ENCODE data around the gene ATG12. TPM values are rescaled to one million over a fixed set of nuclear protein-coding genes. Genes with fewer than 3 reads are reported as not detected.

Gene ATG12
- total RNA-seq, 1 donor from 2014 or later = 49.9 TPM

DNA sequence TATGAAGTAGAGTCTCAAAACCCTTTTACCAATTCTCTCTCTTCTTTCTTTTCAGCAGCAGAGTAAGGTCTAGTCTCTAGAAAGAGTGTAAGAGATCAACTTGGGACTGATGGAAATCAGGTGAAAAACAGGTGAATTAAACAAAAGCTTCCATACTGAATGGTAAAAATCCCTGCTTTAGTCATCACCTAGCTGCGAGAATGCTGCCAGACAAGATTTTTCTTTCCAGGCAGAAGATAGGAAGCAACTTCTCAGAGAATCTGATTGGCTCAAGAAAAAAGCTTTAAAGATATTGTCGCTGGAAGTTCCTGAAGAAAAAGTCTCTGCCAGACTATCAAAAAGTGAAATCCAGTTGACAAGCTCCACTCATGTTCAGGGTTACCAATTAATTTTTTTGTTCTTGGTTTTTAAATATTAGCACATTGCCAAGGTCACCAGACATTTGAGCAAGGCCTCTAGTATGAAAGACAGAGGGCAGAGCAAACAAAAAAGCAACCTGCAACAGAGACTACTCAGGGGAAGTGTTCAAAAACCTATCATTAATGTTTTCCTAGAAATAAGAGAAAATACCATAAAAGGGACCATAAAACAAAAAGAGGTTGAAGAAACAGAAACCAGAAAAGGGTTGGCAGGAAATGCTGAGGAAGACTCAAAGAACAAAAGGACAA, 34.2 kb downstream of the ATG12 start:
- no peak for DNase-seq

DNA sequence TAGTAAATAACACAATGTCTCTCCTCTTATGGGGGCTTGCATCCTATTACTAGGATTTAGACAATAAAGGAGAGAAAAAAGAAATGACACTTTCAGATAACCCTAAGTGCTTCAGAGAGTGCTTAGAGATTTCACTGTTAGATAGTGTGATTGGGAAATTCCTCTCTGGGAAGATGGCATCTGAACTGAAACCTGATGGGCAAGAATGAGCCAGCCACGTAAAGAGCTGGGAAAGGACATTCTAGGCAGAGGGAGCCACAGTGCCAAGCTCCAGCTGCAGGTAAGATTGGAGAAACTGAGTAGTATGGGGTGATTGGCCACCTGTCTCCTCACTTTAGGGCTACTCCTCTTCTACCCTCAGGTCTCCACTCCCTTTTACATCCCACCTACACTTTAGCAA, 39.4 kb downstream of the ATG12 start:
- DNase-seq = no peak

DNA sequence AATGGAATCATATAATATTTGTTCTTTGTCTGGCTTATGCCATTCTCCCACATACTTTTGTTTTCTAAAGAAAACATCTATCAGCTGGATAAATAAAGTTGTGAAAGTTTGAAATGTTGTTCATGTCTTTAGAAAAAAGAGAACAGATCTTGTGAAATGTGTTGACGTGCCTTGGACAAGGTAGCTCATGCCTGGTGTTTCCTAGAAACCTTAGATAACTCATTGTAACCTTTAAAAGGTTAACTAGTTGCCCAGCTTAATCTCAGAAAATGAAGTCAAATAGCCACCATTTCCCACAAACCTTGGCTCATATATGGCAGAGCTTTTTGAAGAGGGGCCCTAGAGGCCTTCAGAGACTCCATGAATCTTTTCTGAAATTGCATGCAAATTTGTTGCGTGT, 40.2 kb downstream of the ATG12 start:
- DNase-seq = no peak

DNA sequence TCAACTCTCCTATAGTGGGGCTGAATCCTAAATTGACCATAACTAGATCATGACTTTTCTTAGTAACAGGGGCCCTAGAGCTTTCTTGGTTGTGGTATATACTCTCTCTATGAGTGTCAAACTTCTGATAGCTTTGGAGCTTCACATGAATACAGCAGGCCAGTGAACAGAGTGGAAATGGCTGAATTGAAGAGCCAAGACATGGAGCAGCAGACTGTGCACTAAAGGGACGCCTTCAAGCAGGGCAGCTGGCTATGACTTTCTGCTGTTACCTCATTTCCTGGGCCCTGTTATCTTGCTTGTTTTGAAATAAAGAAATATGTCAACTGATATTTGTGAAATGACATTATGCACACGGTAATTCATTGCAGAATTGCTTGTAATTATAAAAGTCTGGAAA, 41.3 kb downstream of the ATG12 start:
- no peak for DNase-seq

DNA sequence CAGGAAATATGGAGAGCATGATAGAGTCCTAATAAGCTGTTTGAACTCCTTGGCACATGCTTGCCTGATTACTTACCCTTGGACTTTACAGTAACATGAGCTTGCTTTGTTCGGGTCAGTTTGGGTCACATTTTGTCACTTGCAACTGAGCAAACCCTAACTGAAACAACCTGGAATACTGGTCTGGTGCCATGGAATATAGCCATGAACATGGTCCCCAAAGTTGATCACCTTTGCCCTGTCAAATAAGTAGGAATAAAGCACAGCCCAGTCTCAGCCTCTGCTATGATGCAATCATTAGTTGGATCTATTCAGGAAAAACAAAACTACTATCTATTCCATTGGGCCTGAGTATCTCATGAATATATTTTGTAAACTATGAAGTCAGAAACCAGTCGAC, 43.1 kb downstream of the ATG12 start:
- DNase-seq = no peak

DNA sequence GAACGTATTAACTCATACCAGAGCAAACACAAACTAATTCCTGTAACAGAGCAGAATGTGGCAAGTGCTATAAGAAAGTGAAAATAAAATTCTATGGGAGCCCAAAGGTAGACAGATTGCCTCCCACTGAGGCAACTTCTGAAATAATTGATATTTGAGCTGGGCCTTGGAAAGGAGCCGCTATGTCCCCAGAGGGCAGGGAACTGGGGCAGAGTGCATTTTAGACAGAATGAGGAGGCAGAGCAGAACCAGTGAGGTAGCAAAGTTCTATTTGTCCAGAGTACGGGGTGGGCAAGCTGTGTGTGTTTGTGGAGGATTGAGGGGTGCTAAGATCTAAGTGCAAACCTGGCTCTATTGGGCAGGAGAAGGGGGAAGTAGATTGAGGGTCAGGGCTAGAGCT, 44.7 kb downstream of the ATG12 start:
- no peak for DNase-seq

DNA sequence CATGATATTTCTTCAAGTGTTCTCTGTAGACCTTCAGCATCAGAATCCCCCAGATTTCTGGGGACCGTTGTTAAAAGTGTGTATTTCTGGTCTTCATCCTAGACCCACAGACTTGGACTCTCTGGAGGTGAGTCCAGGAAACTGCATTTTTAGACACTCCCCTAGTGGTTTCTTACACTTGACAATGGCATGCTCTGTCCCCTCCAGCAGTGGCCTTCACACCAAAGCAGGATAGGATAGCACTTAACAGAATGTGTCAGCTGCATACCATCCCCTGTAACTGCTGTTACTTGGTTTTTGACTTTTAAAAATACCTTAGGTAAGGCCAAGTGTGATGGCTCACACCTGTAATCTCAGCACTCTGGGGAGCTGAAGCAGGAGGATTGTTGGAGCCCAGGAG, 45.7 kb downstream of the ATG12 start:
- DNase-seq = no peak

DNA sequence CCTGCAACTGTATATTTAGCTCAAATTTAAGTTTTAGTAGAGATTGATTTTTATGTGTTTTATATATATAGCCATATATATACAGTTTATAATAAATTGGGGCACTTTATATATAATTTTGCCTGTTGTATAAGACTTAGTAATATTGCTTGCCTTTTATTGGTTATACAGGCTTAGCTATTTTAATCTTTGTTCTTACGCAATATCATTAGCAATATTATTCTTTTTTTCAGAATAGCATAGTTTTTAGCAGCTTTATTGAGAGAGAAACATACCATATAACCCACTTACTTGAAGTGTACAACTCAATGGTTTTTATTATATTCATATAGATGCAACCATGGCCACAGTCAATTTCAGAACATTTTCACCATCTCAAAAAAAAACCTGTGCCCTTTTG, 52.9 kb downstream of the ATG12 start:
- no peak for DNase-seq

DNA sequence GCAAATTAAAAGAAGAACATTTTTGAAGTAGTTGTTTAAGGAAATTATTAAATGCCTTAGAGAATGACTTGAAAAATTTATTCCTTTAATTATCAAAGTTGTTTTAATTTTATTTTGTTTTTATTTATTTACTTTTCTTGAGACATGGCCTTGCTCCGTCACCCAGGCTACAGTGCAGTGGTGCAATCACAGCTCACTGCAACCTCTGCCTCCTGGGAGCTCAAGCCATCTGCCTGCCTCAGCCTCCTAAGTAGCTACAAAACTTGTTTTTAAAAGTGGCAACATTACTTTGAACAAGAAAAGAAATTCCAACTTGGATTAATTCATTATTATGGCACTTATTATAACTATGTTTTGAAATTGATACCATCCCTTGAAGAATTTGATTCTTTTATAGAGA, 53.9 kb downstream of the ATG12 start:
- no peak for DNase-seq

DNA sequence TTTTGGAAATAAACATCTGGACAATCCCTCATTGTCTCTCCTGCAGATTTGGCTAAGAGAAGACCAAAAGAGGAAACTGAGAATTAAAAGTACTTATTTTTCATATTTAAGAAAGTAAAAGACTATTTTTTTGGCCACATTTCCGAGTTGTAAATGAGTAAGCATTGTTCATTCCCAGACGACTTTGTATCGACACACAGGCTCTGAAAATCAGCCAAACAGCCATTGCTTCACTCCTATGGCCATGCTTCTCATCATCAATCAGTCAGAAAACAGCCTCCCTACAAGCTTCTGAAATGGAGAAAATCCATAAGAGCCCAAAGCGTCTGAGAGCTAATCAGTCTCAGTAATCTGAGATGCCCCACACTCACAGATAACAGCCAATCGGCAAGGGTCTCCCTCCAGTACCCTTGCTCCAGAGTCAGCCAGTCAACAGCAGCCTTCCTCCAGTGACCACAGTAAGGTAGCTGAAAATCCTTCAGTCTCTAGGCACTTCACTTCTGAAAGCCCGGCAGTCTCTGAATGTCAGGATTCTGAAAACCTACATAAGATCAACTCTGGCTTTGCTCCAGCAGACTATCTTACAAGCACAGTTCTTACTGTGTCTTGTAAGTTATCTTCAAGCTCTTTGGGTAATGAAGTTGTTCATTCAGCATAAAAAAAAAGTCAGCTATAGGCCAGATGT, 55.8 kb downstream of the ATG12 start:
- no peak for DNase-seq

DNA sequence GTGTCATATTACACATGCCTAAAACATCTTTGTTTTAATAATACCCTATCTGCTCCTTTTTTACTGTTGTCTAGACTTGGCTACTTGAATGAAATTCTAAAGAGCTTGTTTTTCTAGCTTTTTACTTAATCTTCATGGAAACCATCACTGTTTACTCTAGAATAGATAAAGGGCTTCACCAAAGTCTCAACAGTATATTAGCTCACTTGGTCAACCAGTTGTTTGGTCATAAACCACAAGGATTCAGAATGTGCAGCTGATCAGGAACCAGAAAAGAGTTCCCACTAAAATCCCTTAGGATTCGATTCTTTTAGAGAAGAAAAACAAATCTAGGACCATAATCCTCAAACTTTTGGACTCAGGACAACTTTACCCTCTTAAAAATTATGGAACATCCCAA, 62.9 kb downstream of the ATG12 start:
- DNase-seq = no peak

Other genes with a start within 250 kb of the ATG12 start
- 0.17 and 0.93 TPM in 2 replicates for gene TICAM2, start 239.1 kb downstream of the ATG12 start, total RNA-seq
- 106 and 173 TPM in 2 replicates for gene TMED7, start 215.5 kb downstream of the ATG12 start, total RNA-seq
- gene CDO1, start 24.9 kb downstream of the ATG12 start, total RNA-seq = 1.2 and 3.3 TPM in 2 replicates
- 63.6 and 78.6 TPM in 2 replicates for gene AP3S1, start 370 bp upstream of the ATG12 start, total RNA-seq
- 0.17 and 0.23 TPM in 2 replicates for gene LVRN, start 120.9 kb upstream of the ATG12 start, total RNA-seq
- under 0.01 TPM in 1 of 2 replicates, not detected in the other for gene ARL14EPL, start 190.9 kb upstream of the ATG12 start, total RNA-seq
- 35.7 and 41.5 TPM in 2 replicates for gene COMMD10, start 243.5 kb upstream of the ATG12 start, total RNA-seq